PC-3 (cell line): ENCODE results near the gene EPHA7. TPM values are rescaled to one million over a fixed set of nuclear protein-coding genes. Genes with fewer than 3 reads are reported as not detected.

Experiments
- ATAC-seq: fragments of 200-7000 bp; cut with Tn5 transposase; 2 replicates; pipeline ENCODE4 v1.9.1; 2020; ENCODE audit warnings: mild to moderate bottlenecking, moderate library complexity
- BruUV-seq: library from RNA; stranded (reverse); fragments of 400-500 nt; replicated peaks from 2 replicates; lab custom pipeline; 2021; lab: Mats Ljungman, UMichigan
- CTCF ChIA-PET: fragments of 300-600 bp; sonication (Branson Sonifier 250); formaldehyde crosslinking; loops from one replicate; lab custom pipeline; 2022; ENCODE audit warnings: antibody characterized with exemption; lab: Charles Lee
- POLR2A ChIA-PET: fragments of 300-600 bp; sonication (Branson Sonifier 250); formaldehyde crosslinking; loops from one replicate; lab custom pipeline; 2022; ENCODE audit warnings: antibody characterized with exemption; ENCODE audit not compliant: unreplicated experiment; lab: Charles Lee
- DNase-seq: peaks from one replicate; pipeline ENCODE4 v3.0.0-alpha.2; 2015
- H2AFZ ChIP-seq: fragments of 300-600 bp; sonication (generic); 2 replicates; pipeline ENCODE4 v1.6.0; 2016; ENCODE audit warnings: antibody characterized with exemption, low read length
- H3F3A ChIP-seq: fragments of 300-600 bp; sonication (generic); one replicate; pipeline ENCODE4 v1.6.0; 2017; ENCODE audit warnings: antibody characterized with exemption, low read length, control low read depth, mild to moderate bottlenecking; ENCODE audit not compliant: unreplicated experiment
- H3K27ac ChIP-seq: fragments of 300-600 bp; sonication (generic); 2 replicates; pipeline ENCODE4 v1.5.1; 2016; ENCODE audit warnings: mild to moderate bottlenecking, low read length
- H3K27me3 ChIP-seq: fragments of 300-600 bp; sonication (generic); 2 replicates; pipeline ENCODE4 v1.6.1; 2016; ENCODE audit warnings: low read length, mixed read lengths
- H3K36me3 ChIP-seq: fragments of 300-600 bp; sonication (generic); 2 replicates; pipeline ENCODE4 v1.6.1; 2016; ENCODE audit warnings: low read depth, mixed run types, low read length, mixed read lengths
- H3K4me1 ChIP-seq: fragments of 300-600 bp; sonication (generic); 2 replicates; pipeline ENCODE4 v1.5.1; 2016; ENCODE audit warnings: low read length; ENCODE audit not compliant: insufficient read depth
- H3K4me2 ChIP-seq: fragments of 300-600 bp; sonication (generic); 2 replicates; pipeline ENCODE4 v1.6.0; 2016; ENCODE audit warnings: low read length
- H3K4me3 ChIP-seq: fragments of 300-600 bp; sonication (generic); 2 replicates; pipeline ENCODE4 v1.5.1; 2016; ENCODE audit warnings: mild to moderate bottlenecking, low read length, mixed read lengths
- H3K79me2 ChIP-seq: fragments of 300-600 bp; sonication (generic); 2 replicates; pipeline ENCODE4 v1.6.1; 2017; ENCODE audit warnings: low read length, mixed read lengths
- H3K9ac ChIP-seq: fragments of 300-600 bp; sonication (generic); 2 replicates; pipeline ENCODE4 v1.6.0; 2016; ENCODE audit warnings: mild to moderate bottlenecking, low read length
- H3K9me2 ChIP-seq: fragments of 300-600 bp; sonication (generic); replicated peaks from 2 replicates; pipeline ENCODE4 v1.6.1; 2016; ENCODE audit warnings: mixed run types, low read length, mixed read lengths
- H3K9me3 ChIP-seq: fragments of 300-600 bp; sonication (generic); 2 replicates; pipeline ENCODE4 v1.6.1; 2016; ENCODE audit warnings: low read length, mixed read lengths
- H4K20me1 ChIP-seq: fragments of 300-600 bp; sonication (generic); 2 replicates; pipeline ENCODE4 v1.6.1; 2016; ENCODE audit warnings: low read length, mixed read lengths
- CTCF ChIP-seq: fragments of 300-600 bp; sonication (generic); conservative IDR thresholded peaks from 2 replicates; pipeline ENCODE4 v1.5.1; 2017; ENCODE audit warnings: antibody characterized with exemption, low read depth, mild to moderate bottlenecking, low read length
- EZH2 ChIP-seq: fragments of 300-600 bp; sonication (generic); IDR thresholded peaks from one replicate; pipeline ENCODE4 v1.6.1; 2017; ENCODE audit warnings: antibody characterized with exemption, mild to moderate bottlenecking, low read length; ENCODE audit not compliant: unreplicated experiment
- EZH2phosphoT487 ChIP-seq: fragments of 300-600 bp; sonication (generic); IDR thresholded peaks from 2 replicates; pipeline ENCODE4 v1.6.1; 2018; ENCODE audit warnings: mild to moderate bottlenecking, antibody characterized with exemption, low read length, borderline replicate concordance
- intact Hi-C: fragments of 100-400 bp; cut with micrococcal nuclease; formaldehyde crosslinking; loops from 2 replicates; pipeline ENCODE4 v1.9.0; 2023
- total RNA-seq: library from RNA; depleted of rRNA; stranded (reverse); fragments of >200 nt; gene quantifications from 2 replicates; pipeline ENCODE4 v1.2.3, GENCODE V29; 2014

EPHA7 gene
- total RNA-seq, 1 experiment from 2014 or later = 1.4 TPM

GRCh38 chr6:93318121-93318520 is 101.2 kb downstream of the EPHA7 start:
- Histone ChIP-seq H3K4me2 (no peak overlapping the region), H3K9me2 (no peaks in the 10 kb centered on the region), H4K20me1 (no peaks in the 10 kb centered on the region), H3K9ac (no peak overlapping the region), H3F3A (no peaks in the 10 kb centered on the region), H3K9me3 (no peaks in the 10 kb centered on the region), H3K79me2 (no peaks in the 10 kb centered on the region), H3K36me3 (no peaks in the 10 kb centered on the region), H3K4me1 (no peaks in the 10 kb centered on the region), H3K27me3 (no peaks in the 10 kb centered on the region), H3K27ac (no peak overlapping the region), H3K4me3 (no peak overlapping the region), H2AFZ (no peak overlapping the region)
- BruUV-seq = no TSS peak
- intact Hi-C loops = no loop called here
- DNase-seq (no peak), ATAC-seq (no peak)
- no peak for TF ChIP-seq CTCF
- TF ChIP-seq EZH2 = no peak
- no peak for TF ChIP-seq EZH2phosphoT487
- POLR2A ChIA-PET = no interaction called here
- CTCF ChIA-PET = no interaction called here

GRCh38 chr6:93317592-93317991 is 101.8 kb downstream of the EPHA7 start:
- no peak for ATAC-seq
- Histone ChIP-seq H3K27me3 (no peaks in the 10 kb centered on the region), H3K4me2 (no peak overlapping the region), H3K4me1 (no peaks in the 10 kb centered on the region), H3K79me2 (no peaks in the 10 kb centered on the region), H2AFZ (no peak overlapping the region), H3K36me3 (no peaks in the 10 kb centered on the region), H3K9ac (no peak overlapping the region), H3K9me2 (no peaks in the 10 kb centered on the region), H3K4me3 (no peak overlapping the region), H3F3A (no peaks in the 10 kb centered on the region), H4K20me1 (no peaks in the 10 kb centered on the region), H3K9me3 (no peaks in the 10 kb centered on the region), H3K27ac (no peak overlapping the region)
- DNase-seq = no peak
- POLR2A ChIA-PET = no interaction called here
- intact Hi-C loops = no loop called here
- TF ChIP-seq CTCF (no peak), EZH2phosphoT487 (no peak)
- no TSS peak for BruUV-seq
- CTCF ChIA-PET = no interaction called here

- Histone ChIP-seq H3K4me1 (no peaks in the 10 kb centered on the region), H3K4me2 (no peak overlapping the region), H3K4me3 (no peak overlapping the region), H3K27ac (no peak overlapping the region), H3K9me3 (no peaks in the 10 kb centered on the region), H3F3A (no peaks in the 10 kb centered on the region), H2AFZ (no peak overlapping the region), H4K20me1 (no peaks in the 10 kb centered on the region), H3K9me2 (no peaks in the 10 kb centered on the region), H3K79me2 (no peaks in the 10 kb centered on the region), H3K36me3 (no peaks in the 10 kb centered on the region), H3K27me3 (no peaks in the 10 kb centered on the region), H3K9ac (no peak overlapping the region)
- no peak for DNase-seq
- CTCF ChIA-PET = no interaction called here
- BruUV-seq = no TSS peak
- POLR2A ChIA-PET = no interaction called here
- TF ChIP-seq CTCF (no peak), EZH2phosphoT487 (no peak), EZH2 (no peak)
- ATAC-seq = no peak
- intact Hi-C loops = loop anchor here (10.0 kb wide), 1 partner anchor 263 kb away; no protein-coding TSS in a partner anchor
Observed at GRCh38 chr6:93307505-93308409, 111.6 kb downstream of the EPHA7 start.
